ENCODE results near the gene ACADSB.

DNA sequence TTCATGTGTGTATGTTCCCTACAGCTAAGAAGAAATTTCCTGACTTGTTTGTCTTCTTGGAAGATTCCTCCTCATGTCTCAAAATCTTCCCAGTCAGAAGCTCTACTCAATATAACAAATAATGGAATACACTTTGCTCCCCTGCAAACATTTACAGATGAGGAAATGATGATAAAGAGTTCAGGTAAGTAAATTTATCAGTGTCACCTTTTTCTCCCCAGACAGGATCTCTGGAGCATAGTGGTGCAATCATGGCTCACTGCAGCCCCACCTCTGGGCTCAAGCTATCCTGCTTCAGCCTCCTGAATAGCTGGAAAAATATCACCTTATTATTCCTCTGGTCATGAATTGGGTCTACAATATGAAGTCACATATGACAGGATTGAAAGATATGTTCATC, 25.5 kb downstream of the ACADSB start:
- TF ChIP-seq, protein P1, sequence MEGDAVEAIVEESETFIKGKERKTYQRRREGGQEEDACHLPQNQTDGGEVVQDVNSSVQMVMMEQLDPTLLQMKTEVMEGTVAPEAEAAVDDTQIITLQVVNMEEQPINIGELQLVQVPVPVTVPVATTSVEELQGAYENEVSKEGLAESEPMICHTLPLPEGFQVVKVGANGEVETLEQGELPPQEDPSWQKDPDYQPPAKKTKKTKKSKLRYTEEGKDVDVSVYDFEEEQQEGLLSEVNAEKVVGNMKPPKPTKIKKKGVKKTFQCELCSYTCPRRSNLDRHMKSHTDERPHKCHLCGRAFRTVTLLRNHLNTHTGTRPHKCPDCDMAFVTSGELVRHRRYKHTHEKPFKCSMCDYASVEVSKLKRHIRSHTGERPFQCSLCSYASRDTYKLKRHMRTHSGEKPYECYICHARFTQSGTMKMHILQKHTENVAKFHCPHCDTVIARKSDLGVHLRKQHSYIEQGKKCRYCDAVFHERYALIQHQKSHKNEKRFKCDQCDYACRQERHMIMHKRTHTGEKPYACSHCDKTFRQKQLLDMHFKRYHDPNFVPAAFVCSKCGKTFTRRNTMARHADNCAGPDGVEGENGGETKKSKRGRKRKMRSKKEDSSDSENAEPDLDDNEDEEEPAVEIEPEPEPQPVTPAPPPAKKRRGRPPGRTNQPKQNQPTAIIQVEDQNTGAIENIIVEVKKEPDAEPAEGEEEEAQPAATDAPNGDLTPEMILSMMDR (IDR thresholded peaks at IDR 0.05; ENCODE audit: low read depth, low read length), result no peak
- TF ChIP-seq POLR2A (IDR thresholded peaks at IDR 0.05; ENCODE audit: extremely low read depth, insufficient read length) (no peak), MYC (IDR thresholded peaks at IDR 0.05; ENCODE audit: low read depth, low read length) (no peak)
- TF ChIP-seq, protein P2, sequence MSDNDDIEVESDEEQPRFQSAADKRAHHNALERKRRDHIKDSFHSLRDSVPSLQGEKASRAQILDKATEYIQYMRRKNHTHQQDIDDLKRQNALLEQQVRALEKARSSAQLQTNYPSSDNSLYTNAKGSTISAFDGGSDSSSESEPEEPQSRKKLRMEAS (IDR thresholded peaks at IDR 0.05; ENCODE audit: low read depth, low read length), result no peak

Data from NB4 (cell line).